BE2C (cell line): ENCODE measurements around the gene CASZ1.

Experiments used
- DNase-seq: peaks from one replicate; pipeline ENCODE4 v3.0.0-alpha.2; 2020
- H3K27me3 ChIP-seq: fragments of 250-450 bp; sonication (Bioruptor Pico); 2 replicates; pipeline ENCODE4 v1.5.1; 2020; ENCODE audit warnings: mild to moderate bottlenecking
- H3K36me3 ChIP-seq: fragments of 250-450 bp; sonication (Bioruptor Pico); 2 replicates; pipeline ENCODE4 v1.5.1; 2020; ENCODE audit warnings: mild to moderate bottlenecking
- H3K4me1 ChIP-seq: fragments of 250-450 bp; sonication (Bioruptor Pico); 2 replicates; pipeline ENCODE4 v1.5.1; 2020
- H3K4me3 ChIP-seq: 2 replicates; pipeline ENCODE4 v1.5.1; 2011; ENCODE audit warnings: low read depth, low read length
- H3K9me3 ChIP-seq: fragments of 250-450 bp; sonication (Bioruptor Pico); 2 replicates; pipeline ENCODE4 v1.5.1; 2020
- TF ChIP-seq, protein P1 (sequence below): IDR thresholded peaks from 2 replicates; pipeline ENCODE4 v1.5.1; 2012; ENCODE audit warnings: mild to moderate bottlenecking, low read depth, low read length

The CASZ1 gene

DNA sequence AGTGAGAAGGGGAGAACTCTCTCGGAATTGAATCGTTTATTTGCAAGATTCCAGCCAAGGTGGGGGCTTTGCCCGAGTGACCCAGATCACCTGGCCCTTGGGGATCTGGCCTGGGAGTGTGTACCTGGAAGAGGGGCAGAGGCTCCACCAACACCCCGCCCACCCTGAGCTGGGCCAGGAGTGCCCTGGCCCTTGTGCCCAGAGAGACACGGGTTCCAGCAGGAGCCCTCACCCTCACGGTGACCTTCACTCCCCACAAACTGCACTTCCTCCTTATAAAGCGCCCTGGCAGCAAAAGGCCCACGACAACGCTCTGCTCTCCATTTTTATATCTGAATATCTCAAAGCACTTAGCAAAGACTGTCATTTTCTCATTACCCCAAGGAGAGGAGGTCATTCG, 16.6 kb downstream of the CASZ1 start:
- no peaks in the 10 kb centered on the region for H3K27me3 ChIP-seq

GRCh38 chr1:10779201-10779600, 17.2 kb downstream of the CASZ1 start:
- no peak for DNase-seq
- H3K4me3 ChIP-seq = no peak overlapping the region
- no peaks in the 10 kb centered on the region for H3K27me3 ChIP-seq

More for the DNA sequence above, 16.6 kb downstream of the CASZ1 start:
- H3K4me1 ChIP-seq = no peaks in the 10 kb centered on the region; the same call in 1 of the 2 replicates
- no peaks in the 10 kb centered on the region for H3K9me3 ChIP-seq
- H3K4me3 ChIP-seq = no peak overlapping the region
- TF ChIP-seq, protein P1, sequence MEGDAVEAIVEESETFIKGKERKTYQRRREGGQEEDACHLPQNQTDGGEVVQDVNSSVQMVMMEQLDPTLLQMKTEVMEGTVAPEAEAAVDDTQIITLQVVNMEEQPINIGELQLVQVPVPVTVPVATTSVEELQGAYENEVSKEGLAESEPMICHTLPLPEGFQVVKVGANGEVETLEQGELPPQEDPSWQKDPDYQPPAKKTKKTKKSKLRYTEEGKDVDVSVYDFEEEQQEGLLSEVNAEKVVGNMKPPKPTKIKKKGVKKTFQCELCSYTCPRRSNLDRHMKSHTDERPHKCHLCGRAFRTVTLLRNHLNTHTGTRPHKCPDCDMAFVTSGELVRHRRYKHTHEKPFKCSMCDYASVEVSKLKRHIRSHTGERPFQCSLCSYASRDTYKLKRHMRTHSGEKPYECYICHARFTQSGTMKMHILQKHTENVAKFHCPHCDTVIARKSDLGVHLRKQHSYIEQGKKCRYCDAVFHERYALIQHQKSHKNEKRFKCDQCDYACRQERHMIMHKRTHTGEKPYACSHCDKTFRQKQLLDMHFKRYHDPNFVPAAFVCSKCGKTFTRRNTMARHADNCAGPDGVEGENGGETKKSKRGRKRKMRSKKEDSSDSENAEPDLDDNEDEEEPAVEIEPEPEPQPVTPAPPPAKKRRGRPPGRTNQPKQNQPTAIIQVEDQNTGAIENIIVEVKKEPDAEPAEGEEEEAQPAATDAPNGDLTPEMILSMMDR = no peak
- H3K36me3 ChIP-seq = no peaks in the 10 kb centered on the region
- no peak for DNase-seq

DNA sequence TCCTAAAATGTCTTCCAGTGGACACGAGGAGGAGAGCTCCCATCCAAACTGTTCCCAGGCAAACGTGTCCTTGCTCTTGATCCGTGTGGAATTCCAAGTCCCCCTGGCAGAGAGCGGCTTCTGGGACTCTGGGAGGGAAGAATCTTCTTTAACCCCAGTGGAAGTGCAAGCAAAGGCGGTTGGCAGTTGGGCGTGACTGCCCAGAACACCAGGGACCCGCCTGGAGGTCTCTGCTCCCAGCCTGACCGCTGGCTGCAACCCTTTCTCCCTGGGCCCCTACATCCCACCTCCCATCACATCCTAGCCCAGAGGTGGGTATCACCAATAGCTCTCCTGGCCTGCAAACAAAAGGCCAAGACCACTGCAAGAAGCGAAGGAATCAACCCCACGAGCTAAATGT, 17.8 kb downstream of the CASZ1 start:
- no peaks in the 10 kb centered on the region for H3K27me3 ChIP-seq
- DNase-seq = no peak
- no peaks in the 10 kb centered on the region; the same call in 1 of the 2 replicates for H3K4me1 ChIP-seq
- no peaks in the 10 kb centered on the region for H3K36me3 ChIP-seq
- TF ChIP-seq, protein P1 = no peak
- H3K4me3 ChIP-seq = no peak overlapping the region
- no peaks in the 10 kb centered on the region for H3K9me3 ChIP-seq

More at GRCh38 chr1:10779201-10779600, 17.2 kb downstream of the CASZ1 start:
- Histone ChIP-seq H3K4me1 (no peaks in the 10 kb centered on the region; the same call in 1 of the 2 replicates), H3K36me3 (no peaks in the 10 kb centered on the region), H3K9me3 (no peaks in the 10 kb centered on the region)
- TF ChIP-seq, protein P1 = no peak

GRCh38 chr1:10777749-10778574, 18.5 kb downstream of the CASZ1 start:
- Histone ChIP-seq H3K4me1 (no peaks in the 10 kb centered on the region; the same call in 1 of the 2 replicates), H3K27me3 (no peaks in the 10 kb centered on the region), H3K4me3 (no peak overlapping the region), H3K36me3 (no peaks in the 10 kb centered on the region), H3K9me3 (no peaks in the 10 kb centered on the region)
- DNase-seq = no peak
- TF ChIP-seq, protein P1 = no peak

DNA sequence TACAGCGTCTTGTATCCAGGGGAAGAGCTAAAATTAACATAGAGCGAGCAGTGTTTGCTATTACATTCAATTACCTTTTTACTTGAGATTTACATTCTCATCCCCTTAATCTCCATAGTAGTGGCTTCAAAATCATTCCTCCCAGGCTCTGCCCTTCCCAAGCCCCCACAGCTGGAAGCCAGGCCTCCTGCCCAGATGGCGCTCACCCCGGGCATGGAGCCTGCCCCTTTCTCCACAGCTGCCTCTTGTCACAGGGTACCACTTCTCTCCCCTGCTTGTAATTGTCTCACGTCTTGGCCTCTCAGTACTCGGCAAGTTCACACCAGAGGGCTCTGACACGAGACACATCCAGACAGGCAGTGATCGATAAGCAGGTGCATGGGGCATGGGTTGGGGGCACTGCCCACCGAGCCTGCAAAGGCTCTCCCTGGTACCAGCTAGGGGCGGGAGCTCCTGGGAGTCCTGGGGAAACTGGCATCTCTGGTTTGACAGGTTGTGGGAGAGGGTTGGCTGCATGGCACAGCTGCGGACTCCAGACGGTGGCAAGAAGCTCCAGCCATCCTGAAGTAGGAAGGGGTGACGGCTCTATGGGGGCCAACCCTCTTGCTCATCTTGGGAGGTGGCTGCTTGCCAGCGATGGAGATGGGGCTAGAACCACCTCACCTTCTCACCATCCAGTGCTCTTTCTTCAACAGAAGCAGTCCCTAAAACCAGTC, 20.1 kb downstream of the CASZ1 start:
- Histone ChIP-seq H3K4me3 (no peak overlapping the region), H3K27me3 (no peaks in the 10 kb centered on the region), H3K9me3 (no peaks in the 10 kb centered on the region), H3K36me3 (no peaks in the 10 kb centered on the region), H3K4me1 (no peaks in the 10 kb centered on the region; the same call in 1 of the 2 replicates)
- TF ChIP-seq, protein P1 = no peak
- no peak for DNase-seq
